GM19463 (cell line): ENCODE results near the gene OR1K1.

Experiments used
- ATAC-seq: cut with Tn5 transposase; IDR thresholded peaks from one replicate; pipeline ENCODE4 v1.9.1; 2021; ENCODE audit warnings: mild to moderate bottlenecking, moderate library complexity; ENCODE audit not compliant: unreplicated experiment

The OR1K1 gene

GRCh38 chr9:122848256-122848943, 48.5 kb downstream of the OR1K1 start:
- no peak for ATAC-seq
